ENCODE results near the gene PLEKHJ1.

PLEKHJ1 gene

GRCh38 chr19:2237869-2238153, 1.7 kb upstream of the PLEKHJ1 start:
- peak overlapping the region; percentile 74 for H3K4me3 ChIP-seq (ENCODE audit: low read length)
- no peak for DNase-seq (ENCODE audit: low read depth)
- TF ChIP-seq CTCF (conservative IDR thresholded peaks at IDR 0.05; ENCODE audit: low read depth, low read length) = no peak

- peak overlapping the region; percentile 74 for H3K4me3 ChIP-seq (ENCODE audit: low read length)
- no peak for TF ChIP-seq CTCF (conservative IDR thresholded peaks at IDR 0.05; ENCODE audit: low read depth, low read length)
- DNase-seq (ENCODE audit: low read depth) = no peak
These were observed 1.1 kb upstream of the PLEKHJ1 start for GRCh38 chr19:2237051-2237868.

- DNase-seq (ENCODE audit: low read depth) = no peak
- no peak for TF ChIP-seq CTCF (conservative IDR thresholded peaks at IDR 0.05; ENCODE audit: low read depth, low read length)
- peak overlapping the region; percentile 66 for H3K4me3 ChIP-seq (ENCODE audit: low read length)
These were observed 140 bp downstream of the PLEKHJ1 start for GRCh38 chr19:2236064-2236313.

GRCh38 chr19:2235381-2236063, 607 bp downstream of the PLEKHJ1 start:
- TF ChIP-seq CTCF (conservative IDR thresholded peaks at IDR 0.05; ENCODE audit: low read depth, low read length) = no peak
- no peak for DNase-seq (ENCODE audit: low read depth)
- H3K4me3 ChIP-seq (ENCODE audit: low read length) = peak overlapping the region; percentile 66

- no peak for DNase-seq (ENCODE audit: low read depth)
- peak overlapping the region; percentile 66 for H3K4me3 ChIP-seq (ENCODE audit: low read length)
- no peak for TF ChIP-seq CTCF (conservative IDR thresholded peaks at IDR 0.05; ENCODE audit: low read depth, low read length)
These were observed 1.1 kb downstream of the PLEKHJ1 start for GRCh38 chr19:2234996-2235380.

GRCh38 chr19:2233601-2234280, 2.4 kb downstream of the PLEKHJ1 start:
- no peak overlapping the region for H3K4me3 ChIP-seq (ENCODE audit: low read length)
- no peak for DNase-seq (ENCODE audit: low read depth)
- TF ChIP-seq CTCF (conservative IDR thresholded peaks at IDR 0.05; ENCODE audit: low read depth, low read length) = no peak
